SU-DHL-6 (cell line): Measurements from ENCODE around the gene FAM111B.
"Not testable (repeated sequence)": the region's sequence is repeated elsewhere in the genome, so short reads cannot be mapped to it uniquely, and the experiment has no call there.

Source experiments
- CTCF ChIP-seq: fragments of 200-600 bp; sonication (generic); IDR thresholded peaks from one replicate; pipeline ENCODE4 v1.5.1; 2017; ENCODE audit warnings: antibody characterized with exemption, mild to moderate bottlenecking, low read length, moderate library complexity; ENCODE audit not compliant: insufficient read depth, poor library complexity, severe bottlenecking
- EZH2phosphoT487 ChIP-seq: fragments of 200-600 bp; sonication (generic), shearing (Covaris generic); conservative IDR thresholded peaks from 2 replicates; pipeline ENCODE4 v1.6.1; 2018; ENCODE audit warnings: mild to moderate bottlenecking, antibody characterized with exemption, low read length, moderate library complexity, mixed read lengths

GRCh38 chr11:59107721-59108120 lies 684 bp downstream of the FAM111B start:
- not testable (repeated sequence) for TF ChIP-seq CTCF, EZH2phosphoT487
